Gastroesophageal sphincter (tissue), 3 donors: ENCODE results near the gene TUBA1A.

Experiments
- EP300 ChIP-seq: sonication (generic); formaldehyde crosslinking; IDR thresholded peaks from one replicate; pipeline ENCODE4 v1.6.1; 2017; ENCODE audit warnings: antibody characterized with exemption, mild to moderate bottlenecking
- POLR2A ChIP-seq, 2 donors: fragments of 450-650 bp; IDR thresholded peaks; one replicate each; pipeline ENCODE4 v1.6.1; 2017; ENCODE audit warnings: antibody characterized with exemption in 2 of 2, mild to moderate bottlenecking in 2 of 2, moderate library complexity in 1 of 2
- POLR2AphosphoS5 ChIP-seq: sonication (generic); formaldehyde crosslinking; IDR thresholded peaks from one replicate; pipeline ENCODE4 v1.6.1; 2017; ENCODE audit warnings: antibody characterized with exemption
- TF ChIP-seq, protein P1 (sequence below), 4 experiments: fragments of 200-600 bp in 2 of 4; fragments of 450-650 bp in 2 of 4; sonication (generic) in 1 of 4; IDR thresholded peaks; one replicate each; pipeline ENCODE4 v1.5.1; 2017 to 2019; ENCODE audit warnings: antibody characterized with exemption in 4 of 4, mild to moderate bottlenecking in 2 of 4, moderate library complexity in 2 of 4

GRCh38 chr12:49206389-49206788 lies 17.5 kb upstream of the TUBA1A start:
- TF ChIP-seq, protein P1, sequence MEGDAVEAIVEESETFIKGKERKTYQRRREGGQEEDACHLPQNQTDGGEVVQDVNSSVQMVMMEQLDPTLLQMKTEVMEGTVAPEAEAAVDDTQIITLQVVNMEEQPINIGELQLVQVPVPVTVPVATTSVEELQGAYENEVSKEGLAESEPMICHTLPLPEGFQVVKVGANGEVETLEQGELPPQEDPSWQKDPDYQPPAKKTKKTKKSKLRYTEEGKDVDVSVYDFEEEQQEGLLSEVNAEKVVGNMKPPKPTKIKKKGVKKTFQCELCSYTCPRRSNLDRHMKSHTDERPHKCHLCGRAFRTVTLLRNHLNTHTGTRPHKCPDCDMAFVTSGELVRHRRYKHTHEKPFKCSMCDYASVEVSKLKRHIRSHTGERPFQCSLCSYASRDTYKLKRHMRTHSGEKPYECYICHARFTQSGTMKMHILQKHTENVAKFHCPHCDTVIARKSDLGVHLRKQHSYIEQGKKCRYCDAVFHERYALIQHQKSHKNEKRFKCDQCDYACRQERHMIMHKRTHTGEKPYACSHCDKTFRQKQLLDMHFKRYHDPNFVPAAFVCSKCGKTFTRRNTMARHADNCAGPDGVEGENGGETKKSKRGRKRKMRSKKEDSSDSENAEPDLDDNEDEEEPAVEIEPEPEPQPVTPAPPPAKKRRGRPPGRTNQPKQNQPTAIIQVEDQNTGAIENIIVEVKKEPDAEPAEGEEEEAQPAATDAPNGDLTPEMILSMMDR (IDR thresholded peaks at IDR 0.05): no peak
- no peak for TF ChIP-seq POLR2A (IDR thresholded peaks at IDR 0.05)
- no peak for TF ChIP-seq EP300
- no peak for TF ChIP-seq POLR2AphosphoS5
